ENCODE results near the gene VAV3.

Gene VAV3

DNA sequence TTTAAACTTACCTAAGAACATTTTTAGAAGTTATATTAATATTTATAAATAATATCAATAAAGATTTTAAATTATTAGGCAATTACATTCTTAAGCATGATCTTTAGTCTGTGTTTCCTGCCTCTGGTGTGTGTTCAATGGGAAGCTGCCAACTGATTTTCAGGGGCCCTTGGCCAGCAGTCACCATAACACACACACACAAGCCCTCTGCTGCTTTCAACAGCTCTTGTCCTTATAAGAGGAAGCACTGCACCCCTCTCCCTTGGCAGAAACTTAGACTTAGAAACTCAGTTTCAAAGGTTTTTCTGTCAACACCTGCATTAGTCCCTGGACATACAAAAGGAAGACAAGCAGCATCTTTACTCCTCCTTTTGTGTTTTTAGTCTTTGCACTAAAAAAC is 81.4 kb downstream of the VAV3 start:
- DNase-seq, result no peak

DNA sequence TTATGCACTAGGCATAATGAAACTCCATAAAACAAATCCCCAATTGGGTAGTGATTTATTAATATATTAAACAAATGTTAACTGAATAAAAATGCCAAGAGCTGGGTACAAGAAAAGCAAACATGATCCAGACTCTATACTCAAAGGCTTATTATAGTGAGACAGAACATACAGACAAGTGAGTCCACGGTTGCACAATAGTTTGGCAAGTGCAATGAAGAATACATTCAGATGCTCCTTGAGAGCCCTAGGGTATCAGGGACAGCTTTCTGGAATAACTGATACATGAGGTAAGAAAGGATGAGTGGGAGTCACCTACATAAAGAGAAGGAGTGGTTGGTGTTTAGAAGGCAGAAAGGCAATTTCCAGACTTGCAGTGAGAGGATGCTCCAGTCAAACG is 85.1 kb downstream of the VAV3 start:
- no peak for DNase-seq

DNA sequence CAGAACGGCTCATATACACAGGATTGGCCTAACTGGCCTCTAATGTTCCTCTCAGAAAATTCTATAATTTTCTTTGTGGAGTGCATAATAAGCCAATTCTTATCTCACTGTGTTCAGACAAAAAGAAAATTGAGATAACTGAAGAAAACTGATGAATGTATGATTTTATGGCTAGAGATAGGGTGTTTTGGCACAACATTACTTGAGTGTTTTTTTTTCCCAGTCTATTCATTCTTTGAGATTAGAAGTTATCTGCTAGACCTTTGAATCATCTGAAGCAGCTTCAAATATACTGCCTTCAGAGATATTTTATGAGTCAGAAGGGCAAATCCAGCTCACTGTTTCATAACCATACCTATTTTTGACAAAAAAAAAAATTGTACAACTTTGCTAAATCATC is 85.6 kb downstream of the VAV3 start:
- DNase-seq, result no peak

DNA sequence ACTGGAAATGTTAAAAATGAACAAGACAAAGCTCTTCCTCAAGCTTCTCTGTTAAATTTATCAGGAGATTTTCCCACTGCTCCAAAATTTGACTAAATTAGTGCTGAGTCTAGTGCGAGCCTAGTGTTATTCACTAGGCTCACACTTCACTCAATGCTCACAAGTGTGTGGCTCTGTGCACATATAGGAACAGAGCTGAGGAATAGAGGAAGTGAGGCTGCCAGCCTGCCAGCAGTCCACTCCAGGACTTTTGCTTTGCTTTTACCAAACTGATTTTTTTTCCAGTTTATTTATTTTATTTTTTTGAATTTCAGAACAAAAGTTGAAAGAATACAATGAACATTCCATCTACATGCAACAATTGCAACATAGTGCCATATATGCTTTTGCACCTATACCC is 87.2 kb downstream of the VAV3 start:
- no peak for DNase-seq

DNA sequence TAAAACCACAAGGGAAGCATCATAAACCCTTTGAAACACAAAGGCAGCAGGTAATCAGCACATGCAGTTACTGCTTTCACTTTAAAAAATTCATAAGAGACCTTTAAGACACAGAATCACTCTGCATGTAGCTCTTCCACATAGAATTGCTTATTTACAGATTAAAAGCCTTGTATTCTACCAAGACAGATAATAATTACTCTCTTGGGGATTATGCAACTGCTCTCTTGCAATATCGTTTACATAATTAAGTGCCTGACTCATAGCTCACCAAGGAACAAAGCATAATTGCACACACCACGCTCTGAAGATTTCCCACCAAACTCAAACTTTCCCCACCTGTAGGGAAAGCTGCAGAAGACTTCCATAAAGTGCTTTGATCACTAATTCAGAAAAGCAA is 87.9 kb downstream of the VAV3 start:
- DNase-seq, result no peak

DNA sequence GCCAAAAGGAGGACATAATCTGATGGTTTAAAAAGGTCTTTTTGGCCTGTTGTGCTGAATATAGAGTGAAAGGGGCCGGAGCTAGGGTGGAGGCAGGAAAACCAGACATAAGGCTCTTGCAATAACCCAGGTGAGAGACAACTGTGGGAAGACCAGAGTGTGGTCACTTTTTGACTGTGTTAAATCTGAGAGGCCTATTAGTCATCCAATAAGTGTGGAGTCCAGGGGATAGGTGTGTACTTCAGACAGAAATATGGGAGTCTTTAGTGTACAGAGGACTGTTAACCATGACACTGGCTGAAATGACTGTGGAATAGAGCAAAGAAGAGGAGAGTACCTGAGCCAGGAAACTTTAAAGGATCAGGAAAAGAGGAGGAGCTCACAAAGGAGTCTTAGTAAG is 89.3 kb downstream of the VAV3 start:
- DNase-seq, result no peak

DNA sequence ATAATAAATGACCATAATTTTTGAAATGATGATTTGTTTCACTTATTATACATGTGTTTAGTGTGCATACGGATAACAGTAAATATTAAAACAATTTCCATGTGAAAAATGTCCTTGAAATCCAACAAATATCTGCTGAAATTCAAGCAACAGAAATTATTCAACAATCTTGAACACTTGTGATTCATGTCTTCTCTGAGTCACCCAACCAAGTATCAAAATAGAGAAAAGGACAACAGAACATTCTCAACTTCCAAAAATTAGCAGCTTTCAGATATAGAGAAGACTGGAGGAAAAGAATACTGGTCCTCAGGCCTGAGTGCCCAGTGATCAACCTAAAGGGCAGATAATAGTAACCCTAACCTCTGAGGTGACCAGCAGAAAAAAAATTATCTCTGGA is 90.8 kb downstream of the VAV3 start:
- no peak for DNase-seq

DNA sequence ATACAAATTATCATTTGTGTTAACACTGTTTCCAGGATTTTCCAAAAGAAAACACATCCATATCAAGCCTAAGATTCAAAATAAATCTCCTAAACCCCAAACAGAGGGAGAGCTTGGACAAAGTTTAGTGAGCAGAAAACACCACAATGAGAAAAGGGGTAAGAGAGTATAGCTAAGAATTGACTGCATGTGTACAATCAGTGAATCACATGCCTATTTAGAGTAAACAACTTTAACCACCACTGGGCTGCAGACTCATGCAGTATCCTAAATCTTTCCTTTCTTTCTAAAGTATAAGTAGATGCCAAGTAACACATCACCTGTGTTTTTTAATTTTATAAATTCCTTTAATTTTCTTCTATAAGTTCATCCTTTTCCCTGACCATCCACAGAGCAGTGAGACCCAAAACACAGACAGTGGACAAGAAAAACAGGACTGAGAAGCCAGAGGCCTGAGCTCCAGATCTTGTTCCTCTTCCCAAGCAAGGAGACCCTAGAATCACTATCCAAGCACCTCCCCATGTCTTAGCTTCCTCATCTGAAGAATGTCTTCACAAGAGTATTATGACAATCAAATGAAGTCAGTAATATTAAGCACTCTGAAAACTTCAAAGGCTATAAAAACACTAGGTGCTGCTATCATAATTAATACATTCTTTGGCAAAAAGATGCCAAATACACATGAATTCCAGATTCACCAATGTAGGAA is 93.1 kb downstream of the VAV3 start:
- no peak for DNase-seq

DNA sequence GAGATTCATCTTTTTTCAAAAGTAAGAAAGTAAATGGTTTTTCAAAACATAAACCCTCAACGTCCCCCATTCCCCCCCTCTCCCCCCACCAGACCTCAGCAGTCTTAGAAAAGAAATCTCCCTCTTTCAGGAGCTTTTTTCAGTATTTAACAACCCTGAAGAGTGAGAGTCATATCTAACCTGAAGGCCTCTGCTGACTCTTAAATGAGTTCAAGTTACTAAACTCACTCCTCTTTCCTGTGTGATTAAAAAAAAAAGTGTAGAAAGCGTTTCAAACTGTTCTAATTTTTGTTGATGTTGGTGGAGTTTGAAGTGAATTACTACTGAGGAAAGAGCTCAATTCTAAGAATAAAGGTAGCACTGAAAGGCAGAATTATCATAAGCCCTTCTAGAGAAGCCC is 93.7 kb downstream of the VAV3 start:
- peak in 1 of 5 experiments; percentile 33 for DNase-seq

DNA sequence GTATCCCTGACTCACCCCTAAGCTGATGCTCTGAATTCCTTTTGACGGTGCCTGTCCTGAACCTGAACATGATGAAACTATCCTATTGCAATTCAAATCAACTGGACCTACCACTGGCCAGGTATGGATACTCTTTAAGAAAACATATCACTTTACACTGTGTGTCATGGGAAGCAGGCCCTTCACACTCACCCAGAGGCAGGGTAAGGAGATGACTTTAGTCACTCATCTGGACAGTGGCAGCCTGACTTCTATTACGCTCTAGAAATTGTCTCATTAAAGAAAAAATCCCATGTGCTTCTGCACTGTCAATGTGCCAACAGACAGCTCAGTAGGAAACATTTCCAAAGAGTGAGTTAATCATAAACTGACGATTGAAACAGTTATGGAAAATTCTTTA is 94.3 kb downstream of the VAV3 start:
- no peak for DNase-seq

DNA sequence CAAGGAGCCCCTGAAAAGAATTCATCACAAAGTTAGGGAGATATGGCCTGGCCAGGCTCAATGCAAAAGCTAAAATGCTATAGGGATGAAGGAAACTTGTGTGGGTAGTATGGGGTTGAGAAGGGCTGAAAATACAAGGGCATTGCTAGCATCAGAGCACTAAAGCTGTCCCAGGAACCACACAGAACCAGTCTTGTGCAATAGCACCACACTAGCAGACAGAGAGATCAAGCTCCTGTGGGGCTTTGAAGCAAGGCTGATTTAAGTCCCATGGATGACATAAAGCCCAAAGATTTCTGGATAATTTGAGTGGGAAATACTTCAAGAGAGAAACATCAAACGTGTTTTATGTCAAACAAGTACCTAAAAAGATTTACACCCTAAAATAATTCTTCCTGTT is 97.1 kb downstream of the VAV3 start:
- DNase-seq, result no peak

DNA sequence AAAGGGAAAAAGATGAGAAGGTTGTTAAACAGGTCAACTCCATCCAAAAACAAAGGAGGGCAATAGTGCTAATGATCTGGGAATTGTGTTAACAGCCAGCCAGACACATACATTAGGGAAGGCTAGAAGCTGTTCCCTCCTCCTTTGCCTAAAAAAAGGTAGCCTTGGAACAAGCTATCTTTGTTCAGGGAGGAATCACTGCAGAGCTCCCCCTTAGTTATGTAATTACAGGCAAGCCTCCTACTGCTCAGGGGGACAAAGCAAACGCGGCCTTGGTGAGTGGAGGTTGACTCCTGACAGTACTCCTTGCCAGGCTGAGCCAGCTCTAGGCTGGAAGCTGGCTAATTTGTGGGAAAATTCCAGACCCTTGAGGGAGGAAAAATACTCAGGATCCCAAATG is 97.6 kb downstream of the VAV3 start:
- no peak for DNase-seq

DNA sequence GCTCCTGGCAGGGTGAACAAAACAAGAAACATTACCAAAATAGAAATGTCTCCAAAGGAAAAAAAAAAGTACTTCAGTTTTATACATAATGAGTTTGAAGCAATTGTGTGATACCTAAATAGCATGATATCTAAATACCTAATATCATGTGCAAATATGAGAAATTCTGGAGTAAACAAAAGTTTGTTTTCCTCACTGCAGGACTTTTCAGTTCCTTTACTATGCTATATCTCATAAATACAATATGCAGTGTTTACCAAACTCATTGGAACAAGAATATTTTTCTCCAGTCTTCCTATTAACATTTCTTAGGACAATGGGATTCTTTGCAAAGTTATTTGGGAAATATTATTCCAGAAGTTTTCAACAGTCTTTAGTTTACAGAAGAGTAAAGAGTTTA is 98.1 kb downstream of the VAV3 start:
- no peak for DNase-seq

DNA sequence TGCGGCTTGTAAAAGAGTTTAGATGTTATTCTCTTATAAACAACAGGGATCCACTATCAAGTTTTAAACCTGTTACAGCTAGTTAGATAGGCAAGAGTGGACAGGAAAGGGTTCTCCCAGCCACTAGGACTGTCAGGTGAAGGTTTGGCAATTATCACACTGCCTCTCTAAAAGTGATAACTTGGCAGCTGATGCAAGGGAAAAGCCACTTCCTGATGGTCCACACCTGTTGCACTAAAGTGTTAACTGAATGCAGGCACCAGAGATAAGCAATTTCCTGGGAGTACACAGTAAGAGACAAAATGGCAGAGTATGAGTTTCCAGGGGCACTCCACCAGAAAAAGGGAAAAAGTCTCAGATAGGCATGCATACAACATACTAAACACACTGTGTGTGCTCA is 99.4 kb downstream of the VAV3 start:
- no peak for DNase-seq

DNA sequence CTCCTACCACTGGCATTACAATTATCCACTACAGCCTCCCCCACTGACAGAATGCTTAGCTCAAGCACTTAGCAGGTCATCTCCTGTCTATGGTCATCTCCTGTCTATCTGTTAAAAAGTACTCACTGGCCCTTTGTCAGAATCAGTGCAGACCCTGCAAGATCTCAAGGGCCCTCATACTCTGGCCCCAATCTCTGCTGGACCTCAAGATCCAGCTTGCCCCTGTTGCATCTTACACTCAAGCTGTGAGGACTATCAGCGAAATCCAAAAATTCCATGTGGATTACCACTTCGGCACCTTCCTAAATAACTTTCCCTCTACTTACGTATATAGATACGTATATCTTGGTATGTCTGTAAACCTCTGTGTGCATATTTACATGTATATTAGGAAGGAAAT is 101.6 kb downstream of the VAV3 start:
- no peak for DNase-seq

DNA sequence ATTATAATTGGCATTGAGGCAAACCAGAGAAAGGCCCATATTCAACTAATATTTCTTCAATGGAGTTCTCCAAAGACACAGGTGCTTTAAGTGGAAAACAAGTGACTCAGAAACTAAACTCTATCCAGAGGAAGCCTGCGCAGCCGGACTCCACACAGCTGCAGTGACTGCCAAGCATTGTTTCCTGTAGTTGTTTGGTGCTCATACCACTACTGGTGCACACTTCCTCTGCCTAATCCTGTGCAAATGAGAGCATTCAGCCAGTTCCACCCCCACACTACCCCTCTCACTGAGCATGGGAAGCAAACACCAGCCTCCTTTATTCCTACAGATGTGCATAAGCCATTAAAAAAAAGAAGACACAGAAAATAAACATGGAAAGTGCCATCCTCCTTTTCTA is 102.9 kb downstream of the VAV3 start:
- DNase-seq, result peak in 1 of 5 experiments; percentile 37

DNA sequence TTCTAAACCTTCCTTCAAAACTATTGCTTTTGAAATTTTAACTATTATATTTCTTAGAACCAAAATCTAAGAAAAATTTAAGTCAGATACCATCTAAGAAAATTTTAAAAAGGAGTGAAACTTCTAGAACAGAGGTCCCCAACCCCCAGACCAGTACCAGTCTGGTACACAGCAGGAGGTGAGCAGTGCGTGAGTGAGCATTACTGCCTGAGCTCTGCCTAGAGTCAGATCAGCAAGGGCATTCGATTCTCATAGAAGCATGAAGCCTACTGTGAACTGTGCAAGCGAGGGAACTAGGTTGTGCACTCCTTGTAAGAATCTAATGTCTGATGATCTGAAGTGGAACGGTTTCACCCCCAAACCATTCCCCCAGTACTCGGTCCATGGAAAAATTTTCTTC is 106.7 kb downstream of the VAV3 start:
- no peak for DNase-seq

DNA sequence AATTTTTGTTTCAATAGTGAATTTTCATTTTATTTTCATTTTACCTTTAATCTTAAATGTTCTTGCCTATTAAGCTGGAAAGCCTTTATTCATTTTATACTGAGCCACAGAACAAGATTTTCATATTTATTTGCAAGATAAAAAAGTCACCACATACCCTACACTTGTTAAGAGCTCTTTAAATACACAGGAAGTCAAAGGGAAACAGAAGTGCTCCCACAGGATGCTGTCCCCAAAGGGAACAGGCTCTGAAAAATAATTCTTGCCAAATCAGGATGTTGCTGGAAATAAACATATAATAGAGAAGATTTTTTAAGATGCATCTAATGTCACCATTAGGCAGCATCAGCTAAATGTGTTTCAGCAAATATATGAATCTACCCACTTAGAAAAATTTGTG is 113.6 kb downstream of the VAV3 start:
- no peak for DNase-seq

DNA sequence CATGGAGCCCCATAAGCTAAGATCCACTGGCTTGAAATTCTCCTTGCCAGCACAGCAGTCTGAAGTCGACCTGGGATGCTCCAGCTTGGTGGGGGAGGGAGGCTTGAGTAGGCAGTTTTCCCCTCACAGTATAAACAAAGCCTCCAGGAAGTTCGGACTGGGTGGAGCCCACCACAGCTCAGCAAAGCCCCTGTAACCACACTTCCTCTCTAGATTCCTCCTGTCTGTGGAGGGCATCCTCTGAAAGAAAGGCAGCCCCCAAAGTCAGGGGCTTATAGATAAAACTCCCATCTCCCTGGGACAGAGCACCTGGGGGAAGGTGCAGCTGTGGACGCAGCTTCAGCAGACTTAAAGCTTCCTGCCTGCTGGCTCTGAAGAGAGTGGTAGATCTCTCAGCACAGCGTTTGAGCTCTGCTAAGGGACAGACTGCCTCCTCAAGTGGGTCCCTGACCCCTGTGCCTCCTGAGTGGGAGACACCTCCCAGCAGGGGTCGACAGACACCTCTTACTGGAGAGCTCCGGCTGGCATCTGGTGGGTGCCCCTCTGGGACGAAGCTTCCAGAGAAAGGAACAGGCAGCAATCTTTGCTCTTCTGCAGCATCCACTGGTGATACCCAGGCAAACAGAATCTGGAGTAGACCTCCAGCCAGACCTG is 120.3 kb downstream of the VAV3 start:
- peak in 1 of 5 experiments; percentile 27 for DNase-seq

DNA sequence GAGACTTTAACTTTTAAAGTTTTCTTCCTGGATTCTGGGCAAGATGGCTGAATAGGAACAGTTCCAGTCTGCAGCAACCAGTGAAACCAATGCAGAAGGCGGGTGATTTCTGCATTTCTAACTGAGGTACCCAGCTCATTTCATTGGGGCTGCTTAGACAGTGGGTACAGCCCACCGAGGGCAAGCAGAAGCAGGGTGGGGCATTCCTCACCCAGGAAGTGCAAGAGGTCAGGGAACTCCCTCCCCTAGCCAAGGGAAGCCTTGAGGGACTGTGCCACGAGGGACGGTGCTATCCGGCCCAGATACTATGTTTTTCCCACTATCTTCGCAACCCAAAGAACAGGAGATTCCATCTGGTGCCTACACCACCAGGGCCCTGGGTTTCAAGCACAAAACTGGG is 121.0 kb downstream of the VAV3 start:
- peak in 1 of 5 experiments; percentile 3 for DNase-seq

DNA sequence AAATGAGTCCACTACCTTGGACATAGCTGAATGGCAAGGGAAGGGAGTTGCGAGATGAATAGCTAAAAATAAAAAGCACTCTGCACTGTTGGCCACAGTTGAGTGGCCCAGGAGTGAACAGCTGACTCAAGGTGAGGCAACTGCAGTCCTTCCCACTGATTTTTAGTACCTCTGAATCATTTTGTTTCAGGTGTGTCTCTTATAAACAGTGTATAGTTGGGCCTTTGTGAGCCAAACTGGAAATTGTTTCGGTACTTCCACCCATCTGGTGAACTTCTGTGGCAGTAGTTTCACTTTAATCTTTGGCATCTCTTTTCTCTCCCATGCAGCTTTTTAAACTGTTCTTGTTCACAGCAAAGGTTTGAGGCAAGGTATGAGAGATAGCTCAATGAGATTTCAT is 122.7 kb downstream of the VAV3 start:
- no peak for DNase-seq

DNA sequence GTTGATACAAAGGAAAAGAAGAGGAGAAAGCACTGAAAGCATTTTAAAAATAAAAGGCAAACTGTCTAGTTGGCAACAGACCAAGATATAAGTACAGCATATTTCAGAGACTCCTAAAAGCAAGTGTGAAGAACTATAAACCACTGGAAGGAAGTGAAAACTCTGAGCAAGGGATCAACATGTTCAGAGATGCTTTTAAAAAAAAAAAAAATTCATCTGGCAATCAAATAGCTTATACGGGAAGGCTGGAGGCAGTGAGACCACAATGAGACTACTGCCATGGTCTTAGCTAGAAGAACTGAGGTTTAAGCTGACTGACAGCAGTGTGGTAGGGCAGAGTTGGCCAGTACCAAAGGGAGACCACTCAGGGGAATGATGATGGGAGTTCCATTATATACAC is 124.3 kb downstream of the VAV3 start:
- peak in 1 of 5 experiments; percentile 18 for DNase-seq

DNA sequence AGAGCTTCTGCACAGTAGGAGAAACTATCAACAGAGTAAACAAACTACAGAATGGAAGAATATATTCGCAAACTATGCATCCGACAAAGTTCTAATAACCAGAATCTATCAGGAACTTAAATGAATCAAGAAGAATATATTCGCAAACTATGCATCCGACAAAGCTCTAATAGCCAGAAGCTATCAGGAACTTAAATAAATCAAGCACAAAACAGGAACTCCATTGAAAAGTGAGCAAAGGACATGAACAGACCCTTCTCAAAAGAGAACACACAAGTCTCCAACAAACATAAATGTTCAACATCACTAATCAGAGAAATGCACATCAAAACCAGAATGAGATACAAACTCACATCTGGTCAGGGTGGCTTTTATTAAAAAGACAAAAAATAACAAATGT is 126.9 kb downstream of the VAV3 start:
- DNase-seq, result no peak

DNA sequence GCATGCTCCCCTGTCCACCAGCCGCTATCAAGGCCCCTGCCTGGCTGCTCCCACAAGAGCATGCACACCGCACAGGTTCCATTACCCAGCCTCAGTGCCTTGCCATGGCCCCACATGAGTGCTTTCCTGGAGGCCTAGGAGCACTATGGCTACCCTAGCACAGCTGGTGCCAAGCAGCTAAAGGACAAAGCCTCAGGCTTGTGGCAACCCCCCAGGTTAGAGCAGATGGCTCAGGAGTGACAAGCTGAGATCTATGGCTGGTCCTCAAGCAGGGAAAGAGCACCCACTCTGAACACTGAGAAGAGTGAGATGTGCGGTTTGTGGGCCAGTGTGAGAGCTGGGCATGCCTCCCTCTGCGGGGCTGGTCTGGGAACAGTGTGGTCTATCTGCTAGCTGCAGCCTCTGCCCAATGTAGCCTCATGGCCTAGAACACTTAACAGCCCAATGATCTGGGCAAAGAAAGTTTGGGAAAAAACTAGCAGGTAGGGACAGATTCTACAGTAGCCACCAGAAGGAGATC is 129.8 kb downstream of the VAV3 start:
- no peak for DNase-seq

DNA sequence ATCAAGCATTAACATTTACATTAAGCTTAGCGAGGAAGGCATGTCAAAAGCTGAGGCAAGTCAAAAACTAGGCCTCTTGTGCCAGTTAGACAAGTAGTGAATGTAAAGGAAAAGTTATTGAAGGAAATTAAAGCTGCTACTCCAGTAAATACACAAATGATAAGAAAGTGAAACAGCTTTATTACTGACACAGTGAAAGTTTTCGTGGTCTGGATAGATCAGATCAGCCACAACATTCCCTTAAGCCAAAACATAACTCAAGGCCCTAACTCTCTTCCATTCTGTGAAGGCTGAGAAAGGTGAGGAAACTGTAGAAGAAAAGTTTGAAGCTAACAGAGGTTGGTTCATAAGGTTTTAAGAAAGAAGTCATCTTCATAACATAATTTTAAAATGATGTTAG is 131.9 kb downstream of the VAV3 start:
- DNase-seq, result no peak

All from T-helper 2 cell (primary cell).